Sigmoid colon (tissue), 7 donors: Measurements from ENCODE around the gene TOPBP1. TPM values are rescaled to one million over a fixed set of nuclear protein-coding genes. Genes with fewer than 3 reads are reported as not detected.

Source experiments
- DNase-seq: peaks from one replicate; pipeline ENCODE4 v3.0.0-alpha.2; 2019
- H3K27ac ChIP-seq, 4 donors: fragments of 200-600 bp; sonication (generic); one replicate each; pipeline ENCODE4 v1.5.1; 2016 to 2019; ENCODE audit warnings: mild to moderate bottlenecking in 1 of 4
- H3K27me3 ChIP-seq, 3 donors: fragments of 200-600 bp; sonication (generic); one replicate each; pipeline ENCODE4 v1.5.1; 2019; ENCODE audit warnings: mild to moderate bottlenecking in 1 of 3
- H3K36me3 ChIP-seq, 4 donors: fragments of 200-600 bp; sonication (generic); one replicate each; pipeline ENCODE4 v1.5.1; 2016 to 2019
- H3K4me1 ChIP-seq, 4 donors: fragments of 200-600 bp; sonication (generic); one replicate each; pipeline ENCODE4 v1.5.1; 2017 to 2019
- H3K4me3 ChIP-seq, 4 donors: fragments of 200-600 bp; sonication (generic); one replicate each; pipeline ENCODE4 v1.5.1; 2017 to 2019; ENCODE audit warnings: mild to moderate bottlenecking in 2 of 4, moderate library complexity in 1 of 4
- H3K9me3 ChIP-seq, 4 donors: fragments of 200-600 bp in 3 of 4; sonication (generic) in 3 of 4; one replicate each; pipeline versions ENCODE4 v1.5.1 to v1.6.1; 2013 to 2019
- EP300 ChIP-seq, 4 donors: sonication (generic); formaldehyde crosslinking; IDR thresholded peaks; one replicate each; pipeline ENCODE4 v1.6.1; 2017; ENCODE audit warnings: antibody characterized with exemption in 4 of 4
- POLR2A ChIP-seq, 2 donors: fragments of 450-650 bp; IDR thresholded peaks; one replicate each; pipeline ENCODE4 v1.6.1; 2016; ENCODE audit warnings: antibody characterized with exemption in 2 of 2, mild to moderate bottlenecking in 2 of 2, moderate library complexity in 2 of 2
- POLR2AphosphoS5 ChIP-seq, 4 donors: sonication (generic); formaldehyde crosslinking; IDR thresholded peaks; one replicate each; pipeline ENCODE4 v1.6.1; 2017; ENCODE audit warnings: antibody characterized with exemption in 4 of 4
- WGBS, 2 donors: extraction: QIAGEN DNeasy Blood & Tissue Kit; methylation state at CpG; one replicate each; pipeline ENCODE4 v1.1.7; 2013; 5-methylcytosine and 5-hydroxymethylcytosine counted together
- intact Hi-C: fragments of 100-400 bp; cut with DNase I; formaldehyde crosslinking; loops from one replicate; pipeline ENCODE4 v1.15.1; 2023
- polyA plus RNA-seq, 3 donors: library from polyadenylated mRNA; stranded (reverse); fragments of 200-250 nt; gene quantifications; one replicate each; pipeline ENCODE4 v1.2.3, GENCODE V29; 2013
- total RNA-seq, 4 donors: library from RNA; depleted of rRNA; stranded (reverse); fragments of >200 nt; gene quantifications; one replicate each; pipeline ENCODE4 v1.1.0, GENCODE V29; 2016
- TF ChIP-seq, protein P1 (sequence below), 4 experiments: fragments of 450-650 bp in 3 of 4; fragments of 200-600 bp in 1 of 4; IDR thresholded peaks; one replicate each; pipeline ENCODE4 v1.5.1; 2016 to 2019; ENCODE audit warnings: antibody characterized with exemption in 4 of 4, mild to moderate bottlenecking in 3 of 4, moderate library complexity in 2 of 4
- donor health status: healthy with polysubstance abuse.
- donor health status: Bipolar disorder and iron deficiency.
- donor health status: healthy.

TOPBP1 gene
- total and polyA plus RNA-seq, 7 donors = 4.8 to 30.2 (median 15.9) TPM

- 50 to 76% methylated on average over 2 of the region's 2 CpGs for WGBS, 2 donors
- intact Hi-C loops = no loop called here
- no peak for DNase-seq
These were observed 37.7 kb upstream of the TOPBP1 start for GRCh38 chr3:133699467-133699866.

GRCh38 chr3:133697960-133698359, 36.2 kb upstream of the TOPBP1 start:
- WGBS, 2 donors = 73 to 80% methylated on average over 2 of the region's 2 CpGs
- Histone ChIP-seq H3K9me3 (no peaks in the 10 kb centered on the region), H3K27ac (no peak overlapping the region), H3K4me3 (no peak overlapping the region), H3K36me3 (no peaks in the 10 kb centered on the region), H3K4me1 (no peaks in the 10 kb centered on the region), H3K27me3 (no peaks in the 10 kb centered on the region)
- DNase-seq = no peak
- TF ChIP-seq, protein P1, sequence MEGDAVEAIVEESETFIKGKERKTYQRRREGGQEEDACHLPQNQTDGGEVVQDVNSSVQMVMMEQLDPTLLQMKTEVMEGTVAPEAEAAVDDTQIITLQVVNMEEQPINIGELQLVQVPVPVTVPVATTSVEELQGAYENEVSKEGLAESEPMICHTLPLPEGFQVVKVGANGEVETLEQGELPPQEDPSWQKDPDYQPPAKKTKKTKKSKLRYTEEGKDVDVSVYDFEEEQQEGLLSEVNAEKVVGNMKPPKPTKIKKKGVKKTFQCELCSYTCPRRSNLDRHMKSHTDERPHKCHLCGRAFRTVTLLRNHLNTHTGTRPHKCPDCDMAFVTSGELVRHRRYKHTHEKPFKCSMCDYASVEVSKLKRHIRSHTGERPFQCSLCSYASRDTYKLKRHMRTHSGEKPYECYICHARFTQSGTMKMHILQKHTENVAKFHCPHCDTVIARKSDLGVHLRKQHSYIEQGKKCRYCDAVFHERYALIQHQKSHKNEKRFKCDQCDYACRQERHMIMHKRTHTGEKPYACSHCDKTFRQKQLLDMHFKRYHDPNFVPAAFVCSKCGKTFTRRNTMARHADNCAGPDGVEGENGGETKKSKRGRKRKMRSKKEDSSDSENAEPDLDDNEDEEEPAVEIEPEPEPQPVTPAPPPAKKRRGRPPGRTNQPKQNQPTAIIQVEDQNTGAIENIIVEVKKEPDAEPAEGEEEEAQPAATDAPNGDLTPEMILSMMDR (IDR thresholded peaks at IDR 0.05) = no peak
- no peak for TF ChIP-seq EP300 (IDR thresholded peaks at IDR 0.05)
- TF ChIP-seq POLR2AphosphoS5 (IDR thresholded peaks at IDR 0.05) = no peak
- no peak for TF ChIP-seq POLR2A (IDR thresholded peaks at IDR 0.05)
- intact Hi-C loops = no loop called here

More at GRCh38 chr3:133699467-133699866, 37.7 kb upstream of the TOPBP1 start:
- no peak for TF ChIP-seq POLR2AphosphoS5 (IDR thresholded peaks at IDR 0.05)
- TF ChIP-seq EP300 (IDR thresholded peaks at IDR 0.05) = no peak
- TF ChIP-seq POLR2A (IDR thresholded peaks at IDR 0.05) = no peak
- Histone ChIP-seq H3K4me3 (no peak overlapping the region), H3K9me3 (no peaks in the 10 kb centered on the region), H3K27me3 (no peaks in the 10 kb centered on the region), H3K4me1 (no peaks in the 10 kb centered on the region), H3K36me3 (no peaks in the 10 kb centered on the region), H3K27ac (no peak overlapping the region)

- Histone ChIP-seq H3K27ac (no peak overlapping the region), H3K36me3 (no peaks in the 10 kb centered on the region), H3K4me3 (no peak overlapping the region), H3K4me1 (no peaks in the 10 kb centered on the region), H3K27me3 (no peaks in the 10 kb centered on the region), H3K9me3 (no peaks in the 10 kb centered on the region)
- no peak for DNase-seq
- WGBS, 2 donors = 59 to 81% methylated on average over 3 of the region's 3 CpGs
- TF ChIP-seq, protein P1 (IDR thresholded peaks at IDR 0.05) = no peak
- TF ChIP-seq EP300 (IDR thresholded peaks at IDR 0.05) (no peak), POLR2AphosphoS5 (IDR thresholded peaks at IDR 0.05) (no peak), POLR2A (IDR thresholded peaks at IDR 0.05) (no peak)
- intact Hi-C loops = no loop called here
These were observed 33.9 kb upstream of the TOPBP1 start for GRCh38 chr3:133695560-133696171.

DNA sequence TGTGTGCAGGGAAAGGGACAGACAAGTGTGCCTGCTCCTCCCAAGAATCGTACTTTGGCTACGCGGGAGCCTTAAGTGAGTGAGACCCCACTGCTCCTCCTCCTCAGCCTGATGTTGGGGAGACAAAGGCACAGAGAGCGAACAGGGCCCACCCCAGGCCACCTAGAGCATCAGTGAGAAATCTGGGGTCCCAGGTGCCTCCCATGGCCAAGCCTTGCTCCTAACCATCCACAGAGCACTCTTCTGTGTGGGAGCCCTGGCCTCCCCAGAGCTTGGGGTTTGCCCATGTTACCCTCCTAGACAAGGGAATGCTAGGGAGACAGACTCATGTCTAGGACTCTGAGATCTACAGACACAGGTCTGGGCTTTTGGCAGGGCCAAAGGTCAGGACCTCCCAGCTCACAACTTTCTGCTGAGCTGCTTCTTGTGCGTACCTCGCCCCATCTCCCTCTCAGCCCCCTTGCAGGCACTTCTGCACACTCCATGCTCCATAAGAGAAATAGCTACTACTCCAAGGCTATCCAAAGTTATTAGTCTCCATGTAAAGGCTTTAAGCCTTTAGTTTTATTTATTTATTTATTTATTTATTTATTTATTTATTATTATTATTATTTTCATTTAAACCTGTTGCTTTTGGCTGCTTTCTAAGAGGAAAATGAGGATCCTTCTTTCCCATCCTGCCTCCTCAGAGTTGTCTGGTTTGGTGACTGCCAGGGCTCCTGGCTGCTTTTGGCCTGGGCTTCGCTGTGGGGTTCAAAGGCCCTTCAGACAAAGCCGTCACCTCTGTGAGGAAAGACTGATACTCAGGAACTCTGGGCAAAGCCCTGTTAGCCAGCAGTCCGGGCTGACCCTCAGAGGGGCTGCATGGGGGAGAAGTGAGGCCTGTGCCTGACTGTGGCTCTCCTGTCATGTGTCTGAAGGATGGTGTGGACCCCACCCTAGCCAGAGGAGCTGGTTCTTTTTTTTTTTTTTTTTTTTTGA, 32.8 kb upstream of the TOPBP1 start:
- TF ChIP-seq POLR2A (IDR thresholded peaks at IDR 0.05) (no peak), POLR2AphosphoS5 (IDR thresholded peaks at IDR 0.05) (no peak), EP300 (IDR thresholded peaks at IDR 0.05) (no peak)
- TF ChIP-seq, protein P1 (IDR thresholded peaks at IDR 0.05) = no peak
- Histone ChIP-seq H3K27me3 (no peaks in the 10 kb centered on the region), H3K27ac (no peak overlapping the region), H3K4me3 (no peak overlapping the region), H3K36me3 (no peaks in the 10 kb centered on the region), H3K4me1 (no peaks in the 10 kb centered on the region), H3K9me3 (no peaks in the 10 kb centered on the region)
- intact Hi-C loops = no loop called here
- 87 to 94% methylated on average over 9 of the region's 9 CpGs for WGBS, 2 donors
- no peak for DNase-seq

GRCh38 chr3:133693821-133694220, 32.1 kb upstream of the TOPBP1 start:
- Histone ChIP-seq H3K27ac (no peak overlapping the region), H3K4me1 (no peaks in the 10 kb centered on the region), H3K27me3 (no peaks in the 10 kb centered on the region), H3K9me3 (no peaks in the 10 kb centered on the region), H3K36me3 (no peaks in the 10 kb centered on the region), H3K4me3 (no peak overlapping the region)
- intact Hi-C loops = no loop called here
- no peak for DNase-seq
- 89 to 90% methylated on average over 8 of the region's 8 CpGs for WGBS, 2 donors
- TF ChIP-seq EP300 (IDR thresholded peaks at IDR 0.05) = no peak
- TF ChIP-seq, protein P1 (IDR thresholded peaks at IDR 0.05) = no peak
- no peak for TF ChIP-seq POLR2AphosphoS5 (IDR thresholded peaks at IDR 0.05)
- TF ChIP-seq POLR2A (IDR thresholded peaks at IDR 0.05) = no peak
